GM18909 (cell line): ENCODE measurements around the gene LRPAP1.

ENCODE experiments used
- ATAC-seq: cut with Tn5 transposase; IDR thresholded peaks from one replicate; pipeline ENCODE4 v1.9.1; 2021; ENCODE audit warnings: mild to moderate bottlenecking; ENCODE audit not compliant: unreplicated experiment, poor library complexity

The LRPAP1 gene

DNA sequence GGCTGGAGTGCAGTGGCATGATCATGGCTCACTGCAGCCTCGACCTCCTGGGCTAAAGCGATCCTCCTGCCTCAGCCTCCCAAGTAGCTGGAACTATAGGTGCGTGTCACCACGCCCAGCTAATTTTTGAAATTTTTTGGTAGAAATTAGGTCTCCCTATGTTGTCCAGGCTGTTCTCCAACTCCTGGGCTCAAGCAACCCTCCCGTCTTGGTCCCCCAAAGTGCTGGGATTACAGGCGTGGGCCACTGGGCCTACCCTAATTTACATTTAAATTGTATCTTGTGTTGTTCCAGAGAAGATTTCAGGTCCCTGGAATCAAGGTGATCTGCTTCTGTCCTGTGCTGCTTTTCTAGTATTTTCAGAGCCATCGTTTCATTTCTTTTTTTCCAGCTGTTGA lies 1.2 kb upstream of the LRPAP1 start:
- ATAC-seq, result no peak

DNA sequence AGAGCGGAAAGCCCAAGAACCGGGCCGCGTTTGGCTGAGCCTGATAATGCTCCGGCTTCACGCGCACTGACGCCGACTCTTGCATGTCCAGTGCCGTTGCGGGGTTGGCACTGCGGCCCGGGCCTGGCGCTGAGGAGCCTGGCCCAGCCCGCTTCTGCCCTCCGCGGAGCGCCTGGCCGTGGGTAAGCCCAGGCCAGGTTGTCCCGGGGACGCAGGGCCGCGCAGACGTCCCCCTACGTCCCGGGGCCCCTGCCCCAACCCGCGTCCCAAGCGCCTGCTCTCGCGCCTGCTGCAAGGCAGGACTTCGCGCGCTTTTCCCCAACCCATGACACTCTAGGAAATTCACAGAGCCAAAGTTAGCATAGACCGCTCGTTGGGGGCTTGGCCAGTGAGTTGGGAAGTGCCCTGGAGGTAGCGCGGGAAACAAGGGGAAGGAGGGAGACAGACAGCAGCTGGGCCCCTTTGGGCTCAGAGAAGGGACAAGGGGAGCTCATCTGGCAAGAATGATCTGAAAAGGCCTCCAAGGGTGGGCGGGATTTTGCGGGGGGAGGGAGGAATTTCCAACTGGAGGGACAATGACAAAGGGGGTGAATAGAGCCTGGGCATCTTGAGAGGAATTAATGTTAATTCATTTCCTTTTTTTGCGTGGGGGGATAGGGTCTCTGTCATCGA lies 665 bp upstream of the LRPAP1 start:
- no peak for ATAC-seq

DNA sequence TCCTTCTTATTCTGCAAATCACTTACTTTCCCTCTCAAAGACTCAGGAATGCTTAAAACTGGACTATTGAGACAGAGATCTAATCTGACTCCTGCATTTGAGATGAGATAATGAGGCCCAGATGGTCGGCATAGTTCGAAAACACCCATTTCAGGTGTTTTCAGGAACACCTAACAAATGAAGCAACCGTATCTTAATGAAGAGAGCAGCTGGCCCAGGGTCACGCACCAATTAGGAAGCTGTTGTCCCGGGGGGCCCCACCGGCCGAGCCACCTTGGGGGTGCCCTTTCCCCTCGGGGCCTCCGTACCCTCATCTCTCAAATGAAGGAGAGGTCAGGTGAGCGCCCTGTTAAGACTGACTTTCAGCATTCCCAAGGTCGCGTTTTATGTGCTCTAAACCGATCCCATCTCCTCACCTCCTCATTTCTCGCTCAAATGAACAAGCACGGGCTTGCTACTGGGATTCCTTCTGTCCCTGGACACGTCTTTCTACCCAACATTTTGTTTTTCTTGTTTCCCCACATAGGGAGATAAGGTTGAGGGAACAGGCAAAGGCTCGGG lies 824 bp downstream of the LRPAP1 start:
- no peak for ATAC-seq

DNA sequence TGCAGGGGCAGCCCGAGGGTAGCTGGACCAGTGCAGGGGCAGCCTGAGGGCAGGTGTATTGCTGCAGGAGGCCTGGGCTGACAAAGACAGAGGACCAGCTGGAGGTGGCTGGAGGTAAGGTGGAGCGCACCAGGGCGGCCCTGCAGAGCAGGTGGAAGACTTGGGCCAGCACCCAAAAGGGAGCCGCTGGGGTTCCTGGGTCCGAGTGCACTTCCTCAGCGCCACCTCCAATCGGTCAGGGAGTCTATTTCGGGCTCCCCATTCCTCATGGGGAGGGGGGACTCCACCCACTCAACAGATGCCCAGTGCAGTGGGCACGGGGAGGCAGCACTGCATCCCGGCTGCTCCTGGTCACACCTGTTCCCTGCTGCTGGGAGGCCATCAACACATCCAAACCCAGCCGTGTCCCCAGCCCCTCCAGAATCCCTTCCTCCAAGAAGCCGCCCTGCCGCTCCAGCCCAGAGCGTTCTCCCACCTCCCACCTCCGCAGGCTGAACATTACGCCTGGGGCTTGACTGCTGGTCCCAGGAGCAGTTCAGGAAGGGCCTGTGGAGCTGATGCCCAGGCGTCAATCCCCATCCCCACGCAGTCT lies 1.5 kb downstream of the LRPAP1 start:
- ATAC-seq, result no peak

DNA sequence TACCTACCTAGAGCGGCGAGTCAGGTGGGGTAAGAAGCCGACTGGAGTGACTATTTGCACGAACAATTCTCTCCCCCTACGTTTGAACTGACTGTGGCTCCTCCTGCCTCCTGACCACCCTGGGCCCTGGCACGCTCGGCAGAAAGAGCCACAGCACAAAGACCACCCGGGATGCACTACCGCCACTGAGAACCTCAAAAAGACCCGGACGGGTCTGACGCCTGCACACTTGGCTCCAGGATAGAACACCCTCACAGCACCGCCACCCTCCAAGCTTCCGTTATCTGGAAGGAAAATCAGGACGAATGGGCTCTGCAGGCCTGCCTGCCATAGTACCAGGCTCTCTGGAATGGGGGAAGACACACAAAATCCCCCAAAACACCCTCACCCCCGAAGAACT lies 2.2 kb downstream of the LRPAP1 start:
- ATAC-seq, result no peak

DNA sequence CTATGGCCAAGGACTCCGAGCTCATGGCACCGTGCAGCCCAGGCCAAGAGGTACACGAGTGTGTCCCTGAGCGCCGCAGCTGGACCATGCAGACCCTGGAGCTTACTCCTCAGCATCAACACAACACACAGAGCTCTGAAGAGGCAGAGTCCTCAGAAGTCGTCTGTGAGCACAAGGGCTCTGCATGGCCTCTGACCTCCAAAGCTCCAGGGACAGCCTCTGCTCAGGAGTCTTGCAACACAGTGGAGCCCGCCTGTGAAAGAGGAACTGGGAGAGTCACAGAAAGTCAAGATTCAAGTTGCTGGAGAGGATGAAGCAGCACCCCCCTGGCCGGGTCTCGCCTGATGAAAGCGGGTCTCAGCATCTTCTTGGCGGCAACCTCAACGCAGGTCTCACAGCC lies 2.9 kb downstream of the LRPAP1 start:
- ATAC-seq, result no peak

DNA sequence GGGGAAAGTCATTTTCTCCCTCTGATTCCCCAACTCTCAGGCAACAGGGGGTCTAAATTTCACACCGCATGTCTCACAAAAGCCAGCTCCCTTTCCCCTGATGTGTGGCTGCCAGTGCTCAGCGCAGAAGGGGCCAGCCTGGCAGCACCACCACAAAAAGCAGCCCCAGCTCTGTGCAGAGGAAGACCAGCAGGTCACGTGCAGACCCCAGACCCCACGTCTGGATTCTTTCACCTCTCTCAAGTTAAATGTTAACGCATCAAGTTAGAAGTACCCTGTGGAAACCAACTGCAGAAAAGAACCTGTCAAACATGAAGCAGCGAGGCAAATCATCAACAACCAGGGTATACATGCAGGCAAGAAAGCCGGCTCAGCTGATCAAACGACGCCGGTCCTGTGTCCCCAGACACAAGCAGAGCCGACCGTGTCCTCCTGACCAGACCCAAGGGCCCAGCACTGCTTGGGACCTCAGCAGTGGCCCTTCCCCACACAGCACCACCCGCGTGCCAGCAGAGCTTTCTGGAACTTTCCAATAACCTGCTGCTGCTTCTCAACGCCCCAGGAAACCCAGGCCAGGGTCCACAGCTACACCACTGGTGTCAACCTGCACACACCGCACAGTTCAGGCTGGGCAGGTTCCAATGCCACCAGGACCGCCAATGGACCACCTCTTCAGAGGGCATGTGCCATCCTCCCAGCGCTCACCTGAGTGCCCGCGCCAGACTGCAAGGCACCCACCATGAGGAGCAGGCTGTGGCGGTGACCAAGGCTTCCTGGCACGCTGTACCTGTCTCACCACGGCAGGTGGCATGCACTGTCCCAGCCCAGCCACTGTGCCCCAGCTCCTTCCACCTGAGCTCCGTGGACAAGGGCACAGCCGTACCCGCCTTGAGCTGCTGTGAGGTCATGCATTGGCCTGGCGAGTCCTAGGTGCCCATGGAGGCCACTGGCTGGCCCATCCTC lies 4.0 kb downstream of the LRPAP1 start:
- no peak for ATAC-seq

DNA sequence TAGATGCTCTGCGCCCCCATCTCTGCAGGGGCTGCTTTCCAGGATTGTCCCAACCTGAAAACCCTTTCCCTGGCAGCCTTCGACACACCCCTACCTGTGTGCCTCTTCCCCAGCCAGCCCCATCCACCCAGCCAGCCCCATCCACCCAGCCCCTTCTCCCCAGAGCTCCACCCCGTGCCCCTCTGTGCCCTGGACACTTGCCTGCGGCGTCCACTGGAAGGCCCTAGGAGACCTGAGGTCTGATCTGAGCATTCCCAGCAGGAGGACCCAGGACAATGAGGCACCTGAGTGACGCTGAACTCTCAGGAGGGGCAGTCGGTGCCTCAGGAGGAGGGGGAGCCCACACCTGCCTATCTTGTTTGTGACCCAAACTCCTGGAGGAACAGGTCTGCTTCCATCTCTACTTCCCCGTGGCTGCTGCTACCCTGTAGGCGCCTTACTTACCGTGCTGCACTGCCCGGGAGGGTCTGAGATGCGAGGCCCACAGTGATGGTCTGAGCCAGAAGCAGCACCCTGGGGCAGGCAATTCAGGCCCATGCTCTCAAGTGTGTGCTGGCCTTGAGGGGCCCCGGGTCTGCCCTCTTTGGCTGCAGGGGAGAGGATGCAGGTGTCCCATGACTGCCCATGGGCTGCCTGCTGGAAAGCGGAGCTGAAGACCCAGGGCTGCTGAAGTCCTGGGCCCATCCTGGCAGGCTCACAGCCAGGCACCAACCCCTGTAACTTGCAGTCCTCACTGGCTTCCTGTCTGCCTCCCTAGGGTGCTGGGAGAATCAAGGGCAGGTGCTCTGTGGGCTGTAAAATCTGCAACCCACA lies 4.9 kb downstream of the LRPAP1 start:
- ATAC-seq, result no peak

DNA sequence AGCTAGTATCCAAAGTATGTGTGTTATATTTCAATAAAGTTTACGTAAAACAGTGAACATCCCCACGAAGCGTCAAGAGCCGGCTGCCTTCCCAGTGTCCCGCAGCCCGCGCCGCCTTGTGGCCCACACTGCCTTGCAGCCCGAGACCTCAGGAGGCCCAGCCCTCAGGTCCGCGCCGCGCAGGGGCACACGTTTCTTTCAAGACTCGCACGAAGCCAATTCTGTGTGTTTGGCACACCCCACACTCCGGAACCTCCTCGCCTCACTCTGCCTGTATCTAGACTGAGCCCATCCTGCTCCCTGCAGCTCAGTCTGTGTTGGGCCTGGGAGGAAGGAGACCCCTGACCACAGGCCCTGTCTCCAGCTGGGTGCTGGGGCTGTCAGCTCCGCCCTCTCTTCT lies 5.8 kb downstream of the LRPAP1 start:
- no peak for ATAC-seq

DNA sequence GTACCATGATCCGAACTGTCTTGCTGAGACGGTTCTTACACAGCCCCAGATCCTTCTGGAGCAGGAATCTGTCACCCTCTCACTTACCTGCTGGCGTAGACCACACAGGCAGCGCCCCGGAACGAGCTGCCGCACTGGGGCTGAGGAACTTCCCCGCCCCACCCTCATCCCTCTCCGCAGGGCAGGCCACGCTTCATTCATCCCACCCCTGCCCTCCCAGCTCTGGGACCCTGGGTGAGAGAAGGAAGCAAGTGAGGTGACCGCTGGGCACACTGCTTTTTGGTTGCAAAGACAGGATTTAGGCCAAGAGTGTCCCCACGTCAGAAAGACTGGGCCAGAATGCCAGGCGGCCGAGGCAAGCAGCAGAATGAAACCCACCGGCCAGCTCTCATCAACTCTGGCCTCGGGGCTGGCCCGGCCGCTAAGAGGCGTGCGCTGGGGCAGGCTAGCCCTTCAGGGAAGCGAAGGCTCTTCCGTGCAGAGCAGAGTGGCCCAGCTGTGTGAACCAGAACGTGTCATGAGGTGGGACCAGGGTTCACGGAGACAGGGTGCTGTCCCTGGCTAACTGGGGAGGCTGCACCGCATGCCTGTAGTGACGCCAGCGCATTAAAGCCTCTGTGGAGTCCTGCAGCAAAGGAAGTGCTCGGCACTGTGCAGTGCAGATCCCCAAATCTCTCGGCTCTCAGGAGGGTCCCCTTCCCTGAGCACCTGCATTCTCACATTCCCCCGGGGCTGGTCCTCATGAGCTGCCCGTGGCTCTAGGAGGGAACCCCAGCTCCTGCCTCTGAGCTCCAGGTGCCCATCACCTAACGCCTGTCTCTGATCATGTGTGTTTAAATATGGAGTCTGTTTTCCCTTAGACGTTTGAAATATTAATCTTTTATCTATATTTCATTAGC lies 6.4 kb downstream of the LRPAP1 start:
- no peak for ATAC-seq

DNA sequence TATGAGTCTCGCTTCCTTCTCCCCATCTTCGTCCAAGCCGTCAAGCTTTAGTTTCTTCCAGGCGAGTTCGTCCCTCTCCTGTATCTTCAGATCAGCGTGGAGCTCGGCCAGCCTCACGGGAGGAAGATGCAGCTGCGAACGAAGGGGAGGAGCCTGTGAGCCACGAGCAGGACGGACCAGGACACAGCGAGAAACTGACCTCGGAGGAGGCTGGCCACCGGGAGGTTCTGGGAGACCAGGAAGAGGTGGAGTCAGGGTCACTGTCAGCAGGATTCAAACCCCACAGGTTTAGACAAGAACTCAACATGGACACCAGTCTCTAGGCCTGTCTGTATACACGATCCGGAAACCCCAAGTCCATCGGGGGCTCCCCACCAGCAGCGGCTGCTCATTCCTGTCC lies 7.3 kb downstream of the LRPAP1 start:
- no peak for ATAC-seq

DNA sequence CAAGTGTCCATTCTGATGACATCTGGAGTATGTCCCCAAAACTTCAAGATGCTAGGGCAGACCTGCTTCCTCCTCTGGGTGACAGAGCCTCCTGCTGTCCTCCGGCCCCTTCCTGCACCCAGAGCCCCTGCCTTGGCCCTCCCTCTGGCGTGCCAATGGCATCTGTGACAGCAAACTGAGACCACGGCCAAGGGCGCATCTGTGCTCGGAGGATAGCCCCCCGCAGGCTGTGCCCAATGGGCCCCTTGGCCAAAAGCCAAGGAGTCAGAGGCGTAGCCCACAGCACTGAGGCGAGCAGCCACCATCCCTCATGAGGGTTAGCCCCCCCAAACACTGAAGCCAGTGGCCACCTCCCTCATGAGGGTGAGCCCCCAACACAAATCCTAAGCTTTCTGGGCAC lies 7.9 kb downstream of the LRPAP1 start:
- no peak for ATAC-seq

DNA sequence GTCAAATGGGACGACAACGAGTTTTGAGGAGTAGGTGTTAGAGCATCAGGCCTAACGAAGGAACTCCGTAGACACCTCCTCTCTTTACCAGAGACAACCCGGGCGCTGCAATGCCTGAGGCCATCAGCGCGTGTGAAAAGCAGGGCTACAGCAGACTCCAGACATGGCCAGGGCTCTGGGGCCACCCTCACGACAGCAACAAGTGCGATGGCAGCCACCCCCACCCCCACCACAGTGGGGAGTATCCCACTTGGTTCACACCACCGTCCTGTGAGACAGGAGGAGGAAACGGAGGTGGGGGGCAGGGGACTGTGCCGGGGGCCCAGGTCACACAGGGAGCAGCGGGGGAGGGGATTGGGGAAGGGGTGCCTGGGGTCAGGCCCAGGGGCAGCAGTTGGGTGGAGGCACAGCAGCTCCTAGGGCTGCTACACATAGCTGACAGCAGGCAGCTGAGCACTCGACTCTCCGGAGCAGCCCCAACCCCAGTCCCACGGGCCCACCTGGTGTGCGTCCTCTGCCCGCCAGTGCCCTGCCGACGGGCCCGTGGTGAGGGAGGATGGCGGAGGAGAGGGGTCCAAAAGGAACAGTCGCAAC lies 8.5 kb downstream of the LRPAP1 start:
- ATAC-seq, result no peak

DNA sequence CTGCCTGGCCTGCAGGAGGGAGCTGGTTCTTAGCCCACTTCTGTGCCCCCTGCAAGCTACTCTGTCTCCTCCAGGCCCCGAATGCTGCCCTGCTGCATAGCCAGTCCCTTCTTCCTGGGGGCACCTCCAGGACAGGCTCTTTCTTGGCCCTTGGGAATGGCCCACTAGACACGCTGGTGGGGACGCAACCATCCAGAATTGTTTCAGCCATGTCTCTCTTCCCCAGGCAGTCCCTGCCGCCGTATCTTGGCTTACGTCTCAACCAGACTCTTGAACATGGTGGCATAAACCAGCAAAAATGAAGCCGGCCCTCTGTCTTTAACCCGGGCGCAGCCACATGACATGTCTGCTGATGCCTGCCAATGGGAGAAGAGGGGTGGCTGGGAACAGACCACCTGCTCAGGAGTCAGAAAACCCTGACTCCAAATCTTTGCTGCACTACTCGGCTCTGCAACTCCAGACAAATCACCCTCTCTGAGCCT lies 9.0 kb downstream of the LRPAP1 start:
- no peak for ATAC-seq

DNA sequence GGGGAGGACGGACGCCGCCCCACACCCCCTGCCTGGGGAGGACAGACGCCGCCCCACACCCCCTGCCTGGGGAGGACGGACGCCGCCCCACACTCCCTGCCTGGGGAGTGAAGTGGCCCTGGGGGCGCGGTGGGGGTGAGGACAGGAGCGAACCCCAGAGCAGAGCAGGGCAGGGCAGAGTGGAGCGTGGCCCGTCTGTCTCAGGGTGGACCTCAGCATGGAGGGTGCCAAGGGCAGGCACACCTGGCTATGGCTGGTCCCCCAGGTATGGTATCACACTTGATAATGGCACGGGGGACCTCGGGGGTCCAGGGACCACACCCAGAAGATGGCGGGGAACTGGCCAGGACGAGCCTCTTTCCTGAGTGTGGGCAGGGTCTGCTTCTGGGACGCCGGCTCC lies 9.6 kb downstream of the LRPAP1 start:
- ATAC-seq, result no peak

DNA sequence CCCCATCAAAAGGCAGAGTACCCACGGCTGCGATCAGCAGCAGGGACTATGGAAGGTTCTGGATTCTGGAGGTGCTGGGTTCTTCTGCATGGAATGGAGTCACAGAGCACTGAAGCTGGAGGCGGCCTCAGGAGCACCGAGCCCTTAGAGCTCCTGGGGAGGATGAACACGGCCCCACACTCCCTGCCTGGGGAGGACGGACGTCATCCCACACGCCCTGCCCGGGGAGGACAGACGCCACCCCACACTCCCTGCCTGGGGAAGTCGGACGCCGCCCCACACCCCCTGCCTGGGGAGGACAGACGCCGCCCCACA lies 9.9 kb downstream of the LRPAP1 start:
- ATAC-seq, result no peak

DNA sequence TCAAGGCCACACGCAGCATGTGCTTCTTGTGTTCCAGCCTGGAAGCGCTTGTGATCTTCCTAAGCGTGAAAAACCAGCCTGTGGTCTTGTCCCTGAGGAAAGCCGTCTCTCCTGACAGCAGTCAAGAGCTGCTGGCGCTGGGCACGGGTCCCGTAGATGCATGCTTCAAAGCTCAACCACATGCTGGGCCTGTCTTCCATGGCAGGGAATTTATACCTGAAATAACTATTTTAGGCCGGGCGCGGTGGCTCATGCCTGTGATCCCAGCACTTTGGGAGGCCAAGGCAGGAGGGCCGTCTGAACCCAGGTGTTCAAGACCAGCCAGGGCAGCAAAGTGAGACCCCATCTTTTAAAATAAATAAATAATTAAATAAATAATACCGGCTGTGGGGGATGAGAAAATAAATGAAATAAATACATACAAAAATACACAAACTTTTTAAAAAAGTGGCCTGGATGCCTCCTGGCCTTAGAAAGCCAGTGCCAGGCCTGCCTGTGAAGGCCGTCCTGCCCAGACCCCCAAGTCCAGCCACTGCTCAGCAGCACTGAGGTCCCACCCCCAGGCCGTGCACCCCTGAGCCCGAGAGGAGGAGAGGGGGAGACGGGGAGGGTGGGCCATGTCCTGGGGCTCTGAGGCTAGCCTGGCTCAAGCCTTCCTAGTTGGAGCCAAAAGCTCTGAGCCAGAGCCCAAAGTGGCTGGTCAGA lies 10.4 kb downstream of the LRPAP1 start:
- no peak for ATAC-seq
